ENCODE results near the gene FADS6. TPM values are rescaled to one million over a fixed set of nuclear protein-coding genes. Genes with fewer than 3 reads are reported as not detected.

The FADS6 gene
- total RNA-seq, 1 experiment from 2014 or later: 1.2 TPM

DNA sequence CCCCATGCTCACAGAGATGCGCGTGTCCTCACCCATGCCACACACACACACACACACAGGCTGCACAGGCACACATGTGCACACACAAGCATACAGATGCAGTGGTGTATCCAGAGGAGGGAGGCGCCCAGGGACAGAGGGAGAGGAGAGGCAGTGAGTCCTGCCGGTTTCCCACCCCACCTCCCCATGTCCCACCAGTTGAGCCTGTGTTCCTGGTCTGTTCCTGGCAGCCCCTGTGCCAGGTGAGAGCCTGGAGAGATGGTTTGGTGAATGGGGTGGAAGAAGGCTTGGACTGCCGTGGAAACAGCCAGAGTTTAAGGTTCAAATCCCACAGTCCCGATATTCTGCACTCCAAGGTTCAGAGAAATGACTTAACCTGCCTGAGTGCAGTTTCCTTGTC, 10.2 kb upstream of the FADS6 start:
- H4K5ac ChIP-seq (ENCODE audit: insufficient read length, low read depth, low read length): no peak overlapping the region
- H3K9me3 ChIP-seq (ENCODE audit: control insufficient read depth, low read depth, low read length): no peaks in the 10 kb centered on the region
- no peak overlapping the region for H4K8ac ChIP-seq (replicated peaks; ENCODE audit: insufficient read length, low read depth, low read length)
- no peaks in the 10 kb centered on the region for H3K27me3 ChIP-seq (ENCODE audit: insufficient read depth, low read length)
- H3K9me3 Mint-ChIP-seq: peaks cover 0 to 3% of the 10 kb centered on the region in 2 experiments; a peak in 1 of 5 replicates
- H3K4ac ChIP-seq (ENCODE audit: low read depth, low read length): no peak overlapping the region
- no peak overlapping the region; a peak in 1 of 7 replicates for H3K27ac Mint-ChIP-seq
- no peaks in the 10 kb centered on the region for H4K20me1 ChIP-seq (ENCODE audit: control insufficient read depth, insufficient read depth, insufficient read length)
- no peak overlapping the region for H3K14ac ChIP-seq (ENCODE audit: insufficient read depth, low read length)
- H2BK5ac ChIP-seq (ENCODE audit: insufficient read length, low read length): no peak overlapping the region
- no peak overlapping the region for H2BK20ac ChIP-seq (ENCODE audit: low read depth, low read length, poor library complexity, severe bottlenecking)
- no peak overlapping the region for H3T11ph ChIP-seq (ENCODE audit: low read length)
- no peak overlapping the region for H2AK5ac ChIP-seq (ENCODE audit: insufficient read length, low read length)
- H2BK12ac ChIP-seq (ENCODE audit: insufficient read length, low read depth, low read length): no peak overlapping the region
- H3K27me3 Mint-ChIP-seq (ENCODE audit: low read depth): peaks cover 48% of the 10 kb centered on the region
- H3K79me2 ChIP-seq (ENCODE audit: insufficient read depth, low read length): no peaks in the 10 kb centered on the region
- H2AFZ ChIP-seq (ENCODE audit: low read length): no peak overlapping the region
- WGBS (ENCODE audit: extremely low coverage, insufficient read length, low lambda C conversion rate): no CpG with 5 or more reads among the region's 6 CpGs
- H3K36me3 Mint-ChIP-seq (ENCODE audit: insufficient read depth in 1 of 3, low read depth in 3 of 3): peaks cover 0 to 2% (median 0%) of the 10 kb centered on the region in 3 experiments; a peak in 3 of 7 replicates
- no peaks in the 10 kb centered on the region for H3K79me1 ChIP-seq (ENCODE audit: insufficient read depth, low read depth, low read length, poor library complexity, severe bottlenecking)
- no peak overlapping the region for H3K4me3 Mint-ChIP-seq
- no peak overlapping the region for H4K91ac ChIP-seq (ENCODE audit: insufficient read length, low read depth, low read length)
- H3K4me2 ChIP-seq (ENCODE audit: insufficient read depth, insufficient read length, low read length): no peak overlapping the region
- no peaks in the 10 kb centered on the region for H3K23me2 ChIP-seq (ENCODE audit: insufficient read length, low read depth, low read length, poor library complexity, severe bottlenecking)
- H3K9ac ChIP-seq (ENCODE audit: extremely low read depth, insufficient read length, low read length): no peak overlapping the region
- no peak for TF ChIP-seq CTCF (conservative IDR thresholded peaks at IDR 0.05)
- H2BK15ac ChIP-seq (ENCODE audit: low read depth, low read length): no peak overlapping the region
- peak; percentile 28 for DNase-seq
- no peak overlapping the region for H3K27ac ChIP-seq (ENCODE audit: insufficient read length, low read depth, low read length)
- peaks cover 3% of the 10 kb centered on the region for H3K4me1 ChIP-seq (ENCODE audit: insufficient read depth, low read length)
- no peak overlapping the region for H2BK120ac ChIP-seq (ENCODE audit: low read depth, low read length, poor library complexity, severe bottlenecking)
- no peak overlapping the region for H3K18ac ChIP-seq (ENCODE audit: insufficient read length, low read depth, low read length)
- H3K4me1 Mint-ChIP-seq: peaks cover 18 to 29% of the 10 kb centered on the region in 2 experiments
- no peak overlapping the region for H3K23ac ChIP-seq (ENCODE audit: insufficient read length, low read depth, low read length)
- H3K56ac ChIP-seq (ENCODE audit: insufficient read length, low read depth, low read length): no peak overlapping the region
